Measurements from ENCODE around the gene RGS6.

The RGS6 gene

GRCh38 chr14:72613975-72614319 lies 681.7 kb downstream of the RGS6 start:
- TF ChIP-seq, protein P1, sequence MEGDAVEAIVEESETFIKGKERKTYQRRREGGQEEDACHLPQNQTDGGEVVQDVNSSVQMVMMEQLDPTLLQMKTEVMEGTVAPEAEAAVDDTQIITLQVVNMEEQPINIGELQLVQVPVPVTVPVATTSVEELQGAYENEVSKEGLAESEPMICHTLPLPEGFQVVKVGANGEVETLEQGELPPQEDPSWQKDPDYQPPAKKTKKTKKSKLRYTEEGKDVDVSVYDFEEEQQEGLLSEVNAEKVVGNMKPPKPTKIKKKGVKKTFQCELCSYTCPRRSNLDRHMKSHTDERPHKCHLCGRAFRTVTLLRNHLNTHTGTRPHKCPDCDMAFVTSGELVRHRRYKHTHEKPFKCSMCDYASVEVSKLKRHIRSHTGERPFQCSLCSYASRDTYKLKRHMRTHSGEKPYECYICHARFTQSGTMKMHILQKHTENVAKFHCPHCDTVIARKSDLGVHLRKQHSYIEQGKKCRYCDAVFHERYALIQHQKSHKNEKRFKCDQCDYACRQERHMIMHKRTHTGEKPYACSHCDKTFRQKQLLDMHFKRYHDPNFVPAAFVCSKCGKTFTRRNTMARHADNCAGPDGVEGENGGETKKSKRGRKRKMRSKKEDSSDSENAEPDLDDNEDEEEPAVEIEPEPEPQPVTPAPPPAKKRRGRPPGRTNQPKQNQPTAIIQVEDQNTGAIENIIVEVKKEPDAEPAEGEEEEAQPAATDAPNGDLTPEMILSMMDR (IDR thresholded peaks at IDR 0.05) = no peak
- Histone ChIP-seq H3K27me3 (no peaks in the 10 kb centered on the region), H3K4me3 (ENCODE audit: low read depth in 1 of 2, low read length in 1 of 2) (no peak overlapping the region), H3K9me3 (no peaks in the 10 kb centered on the region), H3K4me1 (ENCODE audit: control insufficient read depth in 1 of 2, insufficient read depth in 1 of 2, low read depth in 1 of 2, low read length in 1 of 2) (no peaks in the 10 kb centered on the region), H3K27ac (no peak overlapping the region), H3K36me3 (no peaks in the 10 kb centered on the region)

GRCh38 chr14:72614365-72614764 lies 682.1 kb downstream of the RGS6 start:
- H3K4me1 ChIP-seq (ENCODE audit: control insufficient read depth in 1 of 2, insufficient read depth in 1 of 2, low read depth in 1 of 2, low read length in 1 of 2) = no peaks in the 10 kb centered on the region
- H3K36me3 ChIP-seq = no peaks in the 10 kb centered on the region
- H3K27me3 ChIP-seq = no peaks in the 10 kb centered on the region
- no peaks in the 10 kb centered on the region for H3K9me3 ChIP-seq
- TF ChIP-seq, protein P1 (IDR thresholded peaks at IDR 0.05) = no peak
- no peak overlapping the region for H3K4me3 ChIP-seq (ENCODE audit: low read depth in 1 of 2, low read length in 1 of 2)
- H3K27ac ChIP-seq = no peak overlapping the region

DNA sequence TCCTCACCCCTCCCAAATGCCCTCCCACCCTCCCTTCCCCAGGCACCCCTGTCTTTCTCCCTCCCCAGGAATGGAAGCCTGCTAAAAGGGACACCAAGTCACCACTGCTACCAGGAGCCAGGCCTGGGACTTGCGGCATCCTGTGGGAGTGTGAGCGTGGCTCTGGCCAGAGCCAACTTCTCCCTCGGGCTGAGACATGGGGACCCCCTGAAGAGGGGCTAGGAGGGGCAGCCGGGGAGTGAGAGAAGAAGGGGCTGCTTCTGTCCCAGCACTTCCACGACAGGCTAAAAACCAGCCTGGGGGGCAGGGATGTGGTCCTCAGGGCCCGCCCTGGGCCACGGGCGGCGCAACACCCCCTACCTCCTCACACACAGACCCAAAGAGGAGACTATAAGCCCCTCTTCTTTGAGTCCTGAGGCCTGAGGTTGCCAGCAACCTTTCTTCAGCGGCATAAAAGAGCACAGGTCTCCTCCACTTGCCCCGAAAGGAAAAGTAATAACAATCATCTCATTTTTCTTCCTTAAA lies 682.7 kb downstream of the RGS6 start:
- Histone ChIP-seq H3K27me3 (no peaks in the 10 kb centered on the region), H3K9me3 (no peaks in the 10 kb centered on the region), H3K36me3 (no peaks in the 10 kb centered on the region), H3K4me3 (ENCODE audit: low read depth in 1 of 2, low read length in 1 of 2) (no peak overlapping the region), H3K27ac (no peak overlapping the region), H3K4me1 (ENCODE audit: control insufficient read depth in 1 of 2, insufficient read depth in 1 of 2, low read depth in 1 of 2, low read length in 1 of 2) (no peaks in the 10 kb centered on the region)
- TF ChIP-seq, protein P1 (IDR thresholded peaks at IDR 0.05) = no peak

GRCh38 chr14:72615451-72616121 lies 683.4 kb downstream of the RGS6 start:
- TF ChIP-seq, protein P1 (IDR thresholded peaks at IDR 0.05) = no peak
- H3K27me3 ChIP-seq = no peaks in the 10 kb centered on the region
- no peaks in the 10 kb centered on the region for H3K36me3 ChIP-seq
- no peaks in the 10 kb centered on the region for H3K4me1 ChIP-seq (ENCODE audit: control insufficient read depth in 1 of 2, insufficient read depth in 1 of 2, low read depth in 1 of 2, low read length in 1 of 2)
- H3K4me3 ChIP-seq (ENCODE audit: low read depth in 1 of 2, low read length in 1 of 2) = no peak overlapping the region
- no peaks in the 10 kb centered on the region for H3K9me3 ChIP-seq
- no peak overlapping the region for H3K27ac ChIP-seq

Data from neutrophil (primary cell).